ENCODE data around the gene CYB561D1. TPM values are rescaled to one million over a fixed set of nuclear protein-coding genes. Genes with fewer than 3 reads are reported as not detected.

Gene CYB561D1
- total RNA-seq, 1 donor from 2014 or later: 5.0 TPM

DNA sequence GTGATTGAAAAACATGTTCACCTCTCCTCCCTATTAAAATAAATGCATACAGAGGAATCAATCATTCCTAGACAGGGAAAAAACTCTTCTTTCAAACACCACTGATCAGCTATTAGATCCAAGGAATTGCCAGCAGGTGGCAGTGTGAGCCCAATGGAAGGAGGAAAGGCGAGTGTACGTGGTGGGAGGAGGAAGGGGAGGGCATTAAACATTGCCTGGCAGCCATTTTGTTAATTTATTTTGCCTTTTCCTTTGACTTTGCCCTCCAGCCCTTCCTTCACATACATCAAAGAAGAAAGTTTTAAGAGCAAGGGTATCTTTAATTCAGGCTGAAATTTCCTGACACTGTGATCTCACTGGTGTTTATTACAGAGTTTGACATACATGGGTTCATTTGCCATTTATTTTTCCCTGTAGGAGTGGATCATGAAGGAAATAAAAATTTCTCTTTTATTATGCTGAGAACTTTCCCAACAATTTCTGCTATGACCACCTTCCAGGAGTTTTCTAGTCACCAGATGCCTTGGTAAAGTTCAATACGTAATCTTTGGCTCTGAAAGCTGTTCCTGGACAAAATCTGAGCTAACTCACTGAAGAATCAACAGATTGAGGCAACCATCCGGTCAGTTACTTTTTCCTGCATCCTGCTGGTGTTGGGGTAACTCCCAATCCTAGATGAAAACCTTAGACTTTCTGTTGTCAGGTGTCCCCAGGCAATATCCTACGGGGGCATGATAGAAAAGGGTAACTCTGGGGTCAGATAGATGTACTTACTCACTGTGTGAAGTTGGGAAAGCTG lies 52.6 kb downstream of the CYB561D1 start:
- Histone ChIP-seq H3K27me3 (ENCODE audit: control insufficient read depth, insufficient read depth, low read length) (no peaks in the 10 kb centered on the region), H3K4me3 (ENCODE audit: low read depth, low read length) (peak overlapping the region; percentile 98), H3K36me3 (ENCODE audit: control insufficient read depth, insufficient read depth, low read length) (no peaks in the 10 kb centered on the region)
- DNase-seq (ENCODE audit: low read depth) (peak; percentile 80), FAIRE-seq (no peak)
- TF ChIP-seq, protein P1, sequence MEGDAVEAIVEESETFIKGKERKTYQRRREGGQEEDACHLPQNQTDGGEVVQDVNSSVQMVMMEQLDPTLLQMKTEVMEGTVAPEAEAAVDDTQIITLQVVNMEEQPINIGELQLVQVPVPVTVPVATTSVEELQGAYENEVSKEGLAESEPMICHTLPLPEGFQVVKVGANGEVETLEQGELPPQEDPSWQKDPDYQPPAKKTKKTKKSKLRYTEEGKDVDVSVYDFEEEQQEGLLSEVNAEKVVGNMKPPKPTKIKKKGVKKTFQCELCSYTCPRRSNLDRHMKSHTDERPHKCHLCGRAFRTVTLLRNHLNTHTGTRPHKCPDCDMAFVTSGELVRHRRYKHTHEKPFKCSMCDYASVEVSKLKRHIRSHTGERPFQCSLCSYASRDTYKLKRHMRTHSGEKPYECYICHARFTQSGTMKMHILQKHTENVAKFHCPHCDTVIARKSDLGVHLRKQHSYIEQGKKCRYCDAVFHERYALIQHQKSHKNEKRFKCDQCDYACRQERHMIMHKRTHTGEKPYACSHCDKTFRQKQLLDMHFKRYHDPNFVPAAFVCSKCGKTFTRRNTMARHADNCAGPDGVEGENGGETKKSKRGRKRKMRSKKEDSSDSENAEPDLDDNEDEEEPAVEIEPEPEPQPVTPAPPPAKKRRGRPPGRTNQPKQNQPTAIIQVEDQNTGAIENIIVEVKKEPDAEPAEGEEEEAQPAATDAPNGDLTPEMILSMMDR (IDR thresholded peaks at IDR 0.05; ENCODE audit: insufficient read depth, low read length, severe bottlenecking): peak; percentile 70

- TF ChIP-seq, protein P1 (IDR thresholded peaks at IDR 0.05; ENCODE audit: insufficient read depth, low read length, severe bottlenecking): no peak
- no peak for FAIRE-seq
- peak overlapping the region; percentile 98 for H3K4me3 ChIP-seq (ENCODE audit: low read depth, low read length)
Measured at GRCh38 chr1:109547463-109548320, 53.8 kb downstream of the CYB561D1 start.

GRCh38 chr1:109548321-109549267 lies 54.7 kb downstream of the CYB561D1 start, which contains the start of gene GNAI3:
Gene GNAI3, plus strand, starts transcription at chr1:109548615. Its CDS starts 106 bp downstream, at chr1:109548721.
- FAIRE-seq: no peak
- TF ChIP-seq, protein P1 (IDR thresholded peaks at IDR 0.05; ENCODE audit: insufficient read depth, low read length, severe bottlenecking): no peak

More at GRCh38 chr1:109547463-109548320, 53.8 kb downstream of the CYB561D1 start:
- H3K36me3 ChIP-seq (ENCODE audit: control insufficient read depth, insufficient read depth, low read length): no peaks in the 10 kb centered on the region
- peak; percentile 28 for DNase-seq (ENCODE audit: low read depth)
- H3K27me3 ChIP-seq (ENCODE audit: control insufficient read depth, insufficient read depth, low read length): no peaks in the 10 kb centered on the region

More at GRCh38 chr1:109548321-109549267, 54.7 kb downstream of the CYB561D1 start, which contains the start of gene GNAI3:
- peak; percentile 93 for DNase-seq (ENCODE audit: low read depth)
- Histone ChIP-seq H3K27me3 (ENCODE audit: control insufficient read depth, insufficient read depth, low read length) (no peaks in the 10 kb centered on the region), H3K4me3 (ENCODE audit: low read depth, low read length) (peak within 1 kb of the TSS; percentile 98), H3K36me3 (ENCODE audit: control insufficient read depth, insufficient read depth, low read length) (no peaks in the 10 kb centered on the region)

Other genes starting within 250 kb of the CYB561D1 start
- gene CELSR2, start 244.6 kb upstream of the CYB561D1 start, total RNA-seq: 9.2 and 30.6 TPM in 2 replicates
- gene PSRC1, start 210.9 kb upstream of the CYB561D1 start, total RNA-seq: 1.1 and 1.8 TPM in 2 replicates
- gene MYBPHL, start 187.1 kb upstream of the CYB561D1 start, total RNA-seq: 0.26 TPM in 1 of 2 replicates, not detected in the other
- 7.9 and 31.1 TPM in 2 replicates for gene SORT1, start 96.2 kb upstream of the CYB561D1 start, total RNA-seq
- gene PSMA5, start 67.6 kb upstream of the CYB561D1 start, total RNA-seq: 31.0 and 42.9 TPM in 2 replicates
- gene SYPL2, start 27.5 kb upstream of the CYB561D1 start, total RNA-seq: not detected in 2 replicates
- gene ATXN7L2, start 10.2 kb upstream of the CYB561D1 start, total RNA-seq: 0.64 and 1.3 TPM in 2 replicates
- 0.13 and 0.26 TPM in 2 replicates for gene AMIGO1, start 15.6 kb downstream of the CYB561D1 start, total RNA-seq
- gene GPR61, start 45.8 kb downstream of the CYB561D1 start, total RNA-seq: not detected in 2 replicates
- gene GNAI3, start 54.5 kb downstream of the CYB561D1 start, total RNA-seq: 18.7 and 21.6 TPM in 2 replicates
- 0.26 TPM in 1 of 2 replicates, not detected in the other for gene GNAT2, start 125.5 kb downstream of the CYB561D1 start, total RNA-seq
- 14.8 and 21.9 TPM in 2 replicates for gene AMPD2, start 125.7 kb downstream of the CYB561D1 start, total RNA-seq
- 0.53 and 1.9 TPM in 2 replicates for gene GSTM4, start 162.0 kb downstream of the CYB561D1 start, total RNA-seq
- gene GSTM2, start 174.0 kb downstream of the CYB561D1 start, total RNA-seq: 0.26 TPM in 2 replicates
- gene GSTM1, start 193.7 kb downstream of the CYB561D1 start, total RNA-seq: 0.90 and 2.6 TPM in 2 replicates
- gene GSTM5, start 218.2 kb downstream of the CYB561D1 start, total RNA-seq: not detected in 2 replicates
- 4.7 TPM in 2 replicates for gene GSTM3, start 246.9 kb downstream of the CYB561D1 start, total RNA-seq

All from bronchial epithelial cell (primary cell).